Stomach (tissue), 4 donors: Measurements from ENCODE around the gene MRPL54.

Source experiments
- CTCF ChIP-seq, 7 experiments: fragments of 450-650 bp in 4 of 7; fragments of 200-600 bp in 3 of 7; sonication (generic) in 3 of 7; IDR thresholded peaks; one replicate each; pipeline ENCODE4 v1.5.1; 2016 to 2019; ENCODE audit warnings: antibody characterized with exemption in 7 of 7, control low read depth in 2 of 7, mild to moderate bottlenecking in 1 of 7
- POLR2A ChIP-seq, 4 donors: fragments of 450-650 bp; IDR thresholded peaks; one replicate each; pipeline ENCODE4 v1.6.1; 2016; ENCODE audit warnings: antibody characterized with exemption in 4 of 4, control low read depth in 2 of 4, mild to moderate bottlenecking in 1 of 4, moderate library complexity in 1 of 4

GRCh38 chr19:3762501-3763459, at the start of gene MRPL54:
- TF ChIP-seq CTCF (IDR thresholded peaks at IDR 0.05), result peak in 1 of 7 experiments; percentile 17
- no peak for TF ChIP-seq POLR2A (IDR thresholded peaks at IDR 0.05)
